HAP-1 (cell line): ENCODE measurements around the gene ERG.

ENCODE experiments used
- DNase-seq, 2 experiments: peaks; one replicate each; pipeline ENCODE4 v3.0.0-alpha.2; 2016 to 2020; ENCODE audit warnings: low spot score in 2 of 2
- H3K27me3 ChIP-seq: fragments of 250-450 bp; sonication (Bioruptor Pico); 2 replicates; pipeline ENCODE4 v1.5.1; 2020; ENCODE audit warnings: low read depth, mild to moderate bottlenecking, moderate library complexity
- H3K36me3 ChIP-seq: fragments of 250-450 bp; sonication (Bioruptor Pico); replicated peaks from 2 replicates; pipeline ENCODE4 v1.5.1; 2020; ENCODE audit warnings: mild to moderate bottlenecking
- H3K4me1 ChIP-seq: fragments of 250-450 bp; sonication (Bioruptor Pico); 2 replicates; pipeline ENCODE4 v1.5.1; 2020; ENCODE audit warnings: mild to moderate bottlenecking
- H3K4me3 ChIP-seq: fragments of 250-450 bp; sonication (Bioruptor Pico); 2 replicates; pipeline ENCODE4 v1.5.1; 2020; ENCODE audit warnings: mild to moderate bottlenecking, moderate library complexity
- H3K9me3 ChIP-seq: fragments of 250-450 bp; sonication (Bioruptor Pico); 2 replicates; pipeline ENCODE4 v1.5.1; 2020; ENCODE audit warnings: mild to moderate bottlenecking, moderate library complexity
- in situ Hi-C: fragments of 300-500 bp; cut with MboI; formaldehyde crosslinking; loops from 3 replicates; pipeline ENCODE4 v1.14.3; 2020; ENCODE audit warnings: low sequenced_read_pairs, inconsistent platforms, mixed read lengths

ERG gene

DNA sequence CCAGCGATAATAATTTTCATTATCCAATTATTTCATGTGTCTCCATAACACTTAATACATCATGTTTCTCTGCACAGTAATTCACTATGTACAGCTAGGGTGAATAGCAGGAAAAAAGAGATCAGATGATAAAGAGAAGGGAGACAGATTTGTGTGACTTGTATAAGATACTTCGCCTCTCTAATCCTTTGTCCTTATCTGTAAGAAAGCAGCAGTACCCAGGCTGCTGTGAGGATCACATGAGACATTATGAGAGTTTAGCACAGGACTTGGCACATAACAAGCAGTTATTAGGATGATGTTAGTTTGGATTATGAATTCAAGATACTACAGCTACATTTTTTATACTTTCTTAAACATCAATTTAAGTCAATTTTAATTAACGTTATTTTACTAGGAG, 6.3 kb downstream of the ERG start:
- Histone ChIP-seq H3K27me3 (no peaks in the 10 kb centered on the region), H3K9me3 (no peaks in the 10 kb centered on the region; the same call in 1 of the 2 replicates), H3K4me1 (no peaks in the 10 kb centered on the region), H3K36me3 (no peaks in the 10 kb centered on the region), H3K4me3 (no peak overlapping the region)
- no peak for DNase-seq
- in situ Hi-C loops = no loop called here

DNA sequence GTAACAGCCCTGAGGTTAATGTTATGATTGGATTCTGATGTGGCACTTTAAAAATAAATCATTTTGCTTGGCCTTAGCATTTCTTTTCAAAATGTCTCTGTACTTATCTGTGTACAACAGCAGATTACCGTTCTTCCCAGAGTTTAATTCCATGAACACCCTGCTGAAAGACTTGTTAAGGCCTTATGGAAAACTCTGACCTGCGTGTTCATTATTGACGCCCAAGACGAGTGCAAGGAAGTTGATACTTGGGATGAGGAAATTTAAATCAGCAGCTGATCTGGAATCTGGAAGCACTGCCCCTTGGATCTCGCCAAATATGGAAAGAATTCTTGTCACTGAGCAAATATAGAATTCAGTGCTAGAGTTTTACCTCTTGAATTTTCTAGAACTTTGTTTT, 6.7 kb downstream of the ERG start:
- Histone ChIP-seq H3K4me1 (no peaks in the 10 kb centered on the region), H3K27me3 (no peaks in the 10 kb centered on the region), H3K9me3 (no peaks in the 10 kb centered on the region; the same call in 1 of the 2 replicates), H3K36me3 (no peaks in the 10 kb centered on the region), H3K4me3 (no peak overlapping the region)
- in situ Hi-C loops = no loop called here
- no peak for DNase-seq

DNA sequence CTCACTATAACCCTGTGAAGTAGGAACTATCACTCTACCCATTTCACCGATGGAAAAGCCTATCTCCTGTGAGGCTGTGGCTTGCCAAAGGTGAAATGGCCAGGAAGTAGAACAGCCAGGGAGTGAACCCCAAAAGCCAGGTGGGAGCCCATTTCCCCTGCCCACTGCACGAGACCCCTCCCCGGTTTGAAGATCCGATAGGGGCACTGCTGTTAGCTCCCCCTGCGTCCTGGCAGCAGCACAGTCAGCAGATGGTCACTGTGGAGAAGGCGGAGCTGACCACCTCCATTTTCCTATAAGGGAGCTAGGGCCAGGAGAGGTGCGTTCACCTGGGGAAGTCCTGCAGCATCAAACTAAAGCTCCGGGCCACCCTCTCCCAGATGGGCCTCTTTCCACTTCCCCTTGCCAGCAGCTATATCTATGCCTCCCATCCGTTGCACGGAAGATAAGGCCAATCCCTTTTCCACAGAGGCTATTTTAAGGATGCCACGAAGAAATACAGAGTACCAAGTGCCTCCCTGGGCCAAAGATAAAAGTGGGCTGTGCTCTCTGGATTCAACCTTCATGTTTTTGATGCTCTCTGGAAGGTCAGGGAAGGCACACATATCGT, 7.8 kb downstream of the ERG start:
- no peak for DNase-seq
- H3K27me3 ChIP-seq = no peaks in the 10 kb centered on the region
- no peak overlapping the region for H3K4me3 ChIP-seq
- in situ Hi-C loops = no loop called here
- no peaks in the 10 kb centered on the region for H3K4me1 ChIP-seq
- H3K36me3 ChIP-seq = no peaks in the 10 kb centered on the region
- H3K9me3 ChIP-seq = no peaks in the 10 kb centered on the region; the same call in none of the 2 replicates

DNA sequence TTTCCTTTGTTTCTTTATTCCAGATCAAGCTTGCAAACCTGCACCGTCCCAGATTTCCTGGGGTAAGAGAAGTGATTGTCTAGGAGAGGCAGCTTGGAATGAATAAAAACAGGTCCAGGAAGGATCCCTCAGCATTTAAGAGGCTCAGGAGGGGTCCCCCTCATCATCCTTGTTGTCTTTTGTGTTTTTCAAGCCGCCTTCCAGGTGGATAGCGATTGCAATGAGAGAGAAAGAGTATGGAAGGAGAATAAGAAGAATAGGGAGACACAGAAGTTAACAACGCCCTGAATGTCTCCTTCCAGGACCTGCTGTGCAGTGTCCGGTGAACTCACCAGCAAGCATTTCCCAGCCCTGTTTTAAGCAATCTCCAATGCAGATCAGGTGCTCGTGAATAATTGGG, 8.5 kb downstream of the ERG start:
- no peak for DNase-seq
- Histone ChIP-seq H3K4me1 (no peaks in the 10 kb centered on the region), H3K27me3 (no peaks in the 10 kb centered on the region), H3K4me3 (no peak overlapping the region), H3K36me3 (no peaks in the 10 kb centered on the region), H3K9me3 (no peaks in the 10 kb centered on the region; the same call in none of the 2 replicates)
- in situ Hi-C loops = no loop called here

DNA sequence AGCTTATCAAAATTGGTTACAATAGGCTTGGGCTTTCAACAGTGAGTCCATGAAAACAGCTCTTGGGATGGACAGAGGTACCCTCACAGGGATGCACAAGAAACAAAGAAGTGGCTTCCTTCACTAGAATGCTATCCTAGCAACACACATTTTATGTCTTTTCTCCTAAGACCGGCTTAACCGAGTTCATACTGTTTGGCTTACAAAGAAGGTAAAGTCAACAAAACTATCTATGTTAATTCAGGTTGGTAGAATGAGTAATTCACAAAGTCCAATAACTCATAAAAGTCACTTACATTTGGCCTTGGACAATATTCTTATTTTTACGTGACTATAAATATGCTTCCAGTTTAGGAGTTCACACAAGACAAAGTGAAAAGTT, 9.0 kb downstream of the ERG start:
- H3K36me3 ChIP-seq = no peaks in the 10 kb centered on the region
- no peaks in the 10 kb centered on the region for H3K4me1 ChIP-seq
- in situ Hi-C loops = no loop called here
- no peak for DNase-seq
- no peaks in the 10 kb centered on the region for H3K27me3 ChIP-seq
- H3K9me3 ChIP-seq = no peaks in the 10 kb centered on the region; the same call in none of the 2 replicates
- H3K4me3 ChIP-seq = no peak overlapping the region

DNA sequence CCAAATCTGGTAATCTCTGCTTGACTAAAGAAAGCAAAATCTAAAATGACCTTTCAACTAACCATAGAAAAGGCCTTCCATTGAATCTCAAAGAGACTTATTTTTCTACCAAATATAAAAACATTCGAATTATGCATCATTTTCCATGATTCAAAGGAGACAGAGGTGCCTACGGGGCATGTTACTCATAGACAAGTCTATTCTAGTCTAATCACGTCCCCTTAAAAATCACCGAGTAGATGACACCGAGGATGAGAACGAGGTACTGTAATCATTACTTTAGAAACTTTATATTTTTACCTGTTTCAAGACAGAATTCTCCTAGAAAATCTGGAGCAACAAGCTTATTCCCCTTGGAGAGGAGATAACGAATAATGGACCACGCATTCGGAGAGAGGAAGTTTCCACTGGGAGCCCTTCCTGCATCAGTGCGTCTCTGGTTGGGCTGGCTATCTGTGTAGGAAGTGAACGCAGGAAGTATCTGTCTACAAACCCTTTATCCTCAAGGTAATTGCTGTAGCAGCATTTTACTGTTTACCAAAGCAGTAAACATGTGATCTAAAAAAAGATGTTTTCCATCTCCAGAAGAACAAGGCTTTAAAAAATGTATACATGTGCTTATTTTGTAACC, 9.5 kb downstream of the ERG start:
- DNase-seq = no peak

DNA sequence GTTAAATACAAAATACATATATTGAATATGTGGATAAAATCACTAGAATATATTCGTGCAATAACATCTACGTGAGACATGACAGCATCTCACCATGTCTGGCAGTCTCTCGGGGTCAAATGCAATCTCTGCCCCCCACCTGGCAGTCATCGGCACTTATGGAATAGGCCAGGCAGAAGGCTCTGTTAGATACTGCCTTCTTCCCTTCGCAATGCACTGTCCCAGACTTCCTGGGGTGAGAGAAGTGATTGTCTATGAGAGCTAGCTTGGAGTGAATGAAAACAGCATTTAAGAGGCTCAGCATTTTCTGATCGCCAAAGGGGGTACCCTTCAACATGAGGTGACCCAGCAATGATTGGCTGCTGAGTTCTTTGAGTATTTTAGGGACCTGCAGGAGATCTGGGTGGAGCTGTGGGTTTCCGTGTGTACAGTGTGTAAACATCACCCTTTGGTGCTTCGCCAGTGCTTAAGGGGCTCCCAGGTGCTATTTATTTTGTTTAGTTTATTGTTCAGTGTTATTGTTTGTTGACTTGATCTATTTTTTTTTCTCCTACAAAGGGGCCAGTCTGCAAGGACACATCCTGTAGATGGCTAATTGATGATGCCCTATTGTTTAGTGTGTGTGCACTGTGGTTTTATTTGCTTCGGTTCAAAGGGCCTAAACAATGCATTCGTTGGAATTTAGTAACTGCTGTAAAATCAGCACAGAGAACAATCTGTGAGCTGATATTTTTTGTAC, 10.2 kb downstream of the ERG start:
- in situ Hi-C loops = no loop called here
- H3K9me3 ChIP-seq = no peaks in the 10 kb centered on the region; the same call in none of the 2 replicates
- no peaks in the 10 kb centered on the region for H3K4me1 ChIP-seq
- H3K36me3 ChIP-seq = no peaks in the 10 kb centered on the region
- H3K27me3 ChIP-seq = no peaks in the 10 kb centered on the region
- no peak overlapping the region for H3K4me3 ChIP-seq
- DNase-seq = no peak

More for the DNA sequence above, 9.5 kb downstream of the ERG start:
- Histone ChIP-seq H3K36me3 (no peaks in the 10 kb centered on the region), H3K9me3 (no peaks in the 10 kb centered on the region; the same call in none of the 2 replicates), H3K4me1 (no peaks in the 10 kb centered on the region), H3K27me3 (no peaks in the 10 kb centered on the region), H3K4me3 (no peak overlapping the region)
- in situ Hi-C loops = no loop called here

DNA sequence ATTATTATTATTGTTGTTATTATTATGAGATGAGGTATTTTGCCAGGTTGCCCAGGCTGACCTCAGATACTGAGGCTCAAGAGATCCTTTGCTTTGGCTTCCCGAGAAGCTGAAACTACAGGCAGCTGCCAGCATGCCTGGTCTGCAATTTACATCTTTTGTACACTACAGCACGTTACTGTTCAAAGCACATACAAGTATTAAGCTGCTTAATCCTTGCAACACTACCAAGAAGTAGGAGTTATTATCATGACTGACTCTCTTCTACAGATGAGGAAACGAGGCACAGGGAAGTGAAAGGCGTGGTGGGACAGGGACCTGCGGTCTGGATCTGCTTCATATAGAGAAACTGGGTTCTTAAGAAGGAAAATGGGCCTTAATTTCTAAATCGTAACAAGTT, 11.6 kb downstream of the ERG start:
- H3K27me3 ChIP-seq = no peaks in the 10 kb centered on the region
- H3K4me3 ChIP-seq = no peak overlapping the region
- in situ Hi-C loops = no loop called here
- DNase-seq = no peak
- no peaks in the 10 kb centered on the region; the same call in none of the 2 replicates for H3K9me3 ChIP-seq
- H3K4me1 ChIP-seq = no peaks in the 10 kb centered on the region
- H3K36me3 ChIP-seq = no peaks in the 10 kb centered on the region

DNA sequence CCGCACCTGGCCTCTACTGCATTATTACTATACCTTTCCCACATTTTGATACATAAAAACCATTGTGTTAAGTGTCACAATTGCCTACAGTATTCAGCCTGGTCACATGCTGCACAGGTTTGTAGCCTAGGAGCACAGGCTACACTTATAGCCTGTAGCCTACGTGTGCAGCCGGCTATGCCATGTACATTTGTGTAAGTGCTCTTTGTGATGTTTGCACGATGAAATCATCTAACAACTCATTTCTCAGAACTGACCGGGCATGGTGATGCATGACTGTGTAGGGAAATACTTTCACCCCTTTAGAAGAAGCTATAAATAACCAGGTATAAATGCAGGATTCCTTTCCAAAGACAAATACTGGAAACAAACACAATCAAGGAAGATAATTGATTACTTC, 12.1 kb downstream of the ERG start:
- DNase-seq = no peak
- Histone ChIP-seq H3K36me3 (no peaks in the 10 kb centered on the region), H3K4me3 (no peak overlapping the region), H3K27me3 (no peaks in the 10 kb centered on the region), H3K4me1 (no peaks in the 10 kb centered on the region), H3K9me3 (no peaks in the 10 kb centered on the region; the same call in none of the 2 replicates)
- in situ Hi-C loops = no loop called here

DNA sequence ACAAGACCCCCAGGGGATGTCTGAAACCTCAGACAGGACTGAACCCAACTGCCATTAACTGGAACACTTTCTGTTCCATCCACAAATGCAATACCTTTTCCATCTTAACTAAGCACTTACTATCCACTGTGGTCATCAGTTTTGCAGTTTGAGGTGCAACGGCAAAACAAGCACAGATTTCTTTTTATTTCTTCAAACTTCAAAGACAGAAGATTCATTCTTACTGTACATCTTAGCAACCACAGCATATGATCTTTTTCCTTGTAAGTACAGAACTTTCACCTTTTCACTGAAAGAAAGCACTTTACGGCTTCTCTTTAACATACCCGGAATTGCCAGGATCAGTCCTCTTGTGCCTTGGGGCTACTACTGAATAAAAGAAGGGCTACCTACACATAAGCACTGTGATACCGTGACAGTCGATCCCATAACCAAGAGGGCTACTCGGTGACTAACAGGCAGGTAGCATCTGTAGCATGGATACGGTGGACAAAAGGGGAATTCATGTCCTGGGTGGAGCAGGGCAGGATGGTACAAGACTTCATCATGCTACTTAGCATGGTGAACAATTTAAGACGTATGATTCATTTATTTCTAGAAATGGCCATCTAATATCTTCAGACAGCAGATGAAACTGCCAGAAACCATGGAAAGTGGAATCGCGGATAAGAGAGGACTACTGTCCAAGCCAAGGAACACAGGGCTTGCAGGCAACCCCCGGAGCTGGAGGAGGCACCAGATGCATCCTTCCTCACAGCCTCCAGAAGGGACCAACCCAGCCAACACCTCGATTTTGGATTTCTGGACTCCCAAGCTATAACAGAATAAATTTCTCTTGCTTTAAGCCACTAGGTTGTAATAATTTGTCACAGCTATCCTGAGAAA, 18.4 kb downstream of the ERG start:
- DNase-seq = no peak
- Histone ChIP-seq H3K4me1 (no peaks in the 10 kb centered on the region), H3K4me3 (no peak overlapping the region), H3K36me3 (no peaks in the 10 kb centered on the region), H3K9me3 (no peaks in the 10 kb centered on the region), H3K27me3 (no peaks in the 10 kb centered on the region)
- in situ Hi-C loops = no loop called here

DNA sequence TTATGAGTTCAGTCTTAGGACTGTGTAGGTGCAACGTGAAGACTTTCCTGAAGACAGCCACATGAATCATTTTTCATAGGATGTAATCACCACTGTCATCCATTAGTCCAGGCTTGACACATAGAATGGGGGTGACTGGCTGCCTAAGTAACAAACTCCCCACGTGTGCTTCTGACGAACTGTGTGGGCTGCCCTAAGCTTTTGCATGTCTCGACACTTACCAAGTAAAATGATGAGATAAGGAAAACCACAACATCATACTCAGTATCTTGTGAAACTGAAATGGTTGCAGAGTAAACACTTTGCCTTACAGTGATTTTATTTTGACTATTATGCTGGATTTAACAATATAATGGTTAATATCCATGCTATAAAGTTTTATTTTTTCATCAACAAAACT, 19.5 kb downstream of the ERG start:
- in situ Hi-C loops = no loop called here
- Histone ChIP-seq H3K9me3 (no peaks in the 10 kb centered on the region), H3K4me3 (no peak overlapping the region), H3K4me1 (no peaks in the 10 kb centered on the region), H3K36me3 (no peaks in the 10 kb centered on the region), H3K27me3 (no peaks in the 10 kb centered on the region)
- no peak for DNase-seq

DNA sequence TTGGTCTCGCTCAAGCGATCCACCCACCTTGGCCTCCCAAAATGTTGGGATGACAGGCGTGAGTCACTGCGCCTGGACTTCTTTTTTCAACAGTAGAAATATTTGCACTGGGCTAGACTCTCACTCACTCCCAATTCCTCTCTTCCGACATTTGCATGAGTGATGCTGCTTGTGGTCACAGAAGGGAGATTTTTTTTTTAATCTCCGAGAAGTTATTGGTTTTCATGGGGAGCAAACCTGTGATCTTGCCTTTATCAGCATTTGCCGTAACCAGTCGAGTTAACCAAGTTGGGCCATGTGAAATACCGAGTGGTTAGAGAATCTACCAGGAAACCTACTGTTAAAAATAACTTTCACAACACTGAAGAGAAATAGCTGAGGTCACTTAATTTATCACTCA, 21.1 kb downstream of the ERG start:
- Histone ChIP-seq H3K36me3 (no peaks in the 10 kb centered on the region), H3K9me3 (no peaks in the 10 kb centered on the region), H3K4me3 (no peak overlapping the region), H3K27me3 (no peaks in the 10 kb centered on the region), H3K4me1 (no peaks in the 10 kb centered on the region)
- no peak for DNase-seq
- in situ Hi-C loops = no loop called here

DNA sequence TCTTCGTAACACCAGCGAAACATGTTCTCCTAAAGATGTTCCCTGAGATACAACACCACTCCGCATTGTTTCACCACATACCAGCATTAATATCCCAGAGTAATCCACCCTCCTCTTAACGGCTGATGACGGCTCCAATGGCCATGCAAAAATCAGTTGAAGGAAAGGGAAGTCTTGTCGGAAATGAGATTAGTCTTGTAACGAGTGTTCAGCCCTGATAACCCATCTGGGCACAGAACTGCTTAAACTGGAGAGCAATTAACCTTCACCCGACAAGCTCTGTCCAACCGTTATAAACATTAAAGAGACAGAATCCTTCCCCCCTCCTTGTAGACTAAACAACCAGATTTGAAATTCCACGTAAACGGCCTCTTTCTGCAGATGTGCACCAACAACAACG, 21.9 kb downstream of the ERG start:
- in situ Hi-C loops = no loop called here
- DNase-seq = no peak
- Histone ChIP-seq H3K4me3 (no peak overlapping the region), H3K4me1 (no peaks in the 10 kb centered on the region), H3K27me3 (no peaks in the 10 kb centered on the region), H3K9me3 (no peaks in the 10 kb centered on the region), H3K36me3 (no peaks in the 10 kb centered on the region)
